ENCODE measurements around the gene ZMYND8. TPM values are rescaled to one million over a fixed set of nuclear protein-coding genes. Genes with fewer than 3 reads are reported as not detected.

Gene ZMYND8
- total RNA-seq, 4 donors from 2014 or later: 33.3 to 46.7 (median 39.2) TPM

DNA sequence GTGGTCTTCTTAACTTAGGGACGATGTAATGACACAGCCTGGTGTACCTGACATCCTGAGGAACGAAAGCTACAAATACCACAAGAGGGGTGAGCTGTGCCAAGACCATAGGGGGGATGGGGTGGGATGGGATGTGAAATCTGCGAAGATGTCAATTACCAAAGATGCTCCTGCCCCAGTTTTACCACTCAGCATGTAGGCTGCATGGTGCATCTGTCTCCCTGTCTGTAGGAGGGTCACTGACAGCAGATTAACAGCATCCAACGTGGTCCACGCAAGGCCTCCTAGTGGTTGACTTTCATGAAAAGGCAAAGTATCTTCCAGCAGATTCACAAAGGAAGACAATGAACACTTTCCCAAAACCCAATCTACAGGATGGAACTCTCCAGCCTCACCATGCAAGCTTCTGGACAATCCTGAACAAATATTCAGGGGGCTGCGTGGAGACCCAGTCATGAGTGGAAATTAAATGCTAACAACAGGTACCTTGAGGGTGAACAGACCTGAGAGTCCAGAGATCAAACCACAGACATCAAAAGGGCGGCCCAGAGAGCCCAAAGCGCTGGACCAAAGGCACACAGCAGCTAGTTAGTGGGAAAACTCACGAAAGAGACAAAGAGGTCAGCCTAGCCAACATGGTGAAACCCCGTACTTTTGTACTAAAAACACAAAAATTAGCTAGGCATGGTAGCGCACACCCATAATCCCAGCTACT lies 44.4 kb downstream of the ZMYND8 start:
- TF ChIP-seq, protein P1, sequence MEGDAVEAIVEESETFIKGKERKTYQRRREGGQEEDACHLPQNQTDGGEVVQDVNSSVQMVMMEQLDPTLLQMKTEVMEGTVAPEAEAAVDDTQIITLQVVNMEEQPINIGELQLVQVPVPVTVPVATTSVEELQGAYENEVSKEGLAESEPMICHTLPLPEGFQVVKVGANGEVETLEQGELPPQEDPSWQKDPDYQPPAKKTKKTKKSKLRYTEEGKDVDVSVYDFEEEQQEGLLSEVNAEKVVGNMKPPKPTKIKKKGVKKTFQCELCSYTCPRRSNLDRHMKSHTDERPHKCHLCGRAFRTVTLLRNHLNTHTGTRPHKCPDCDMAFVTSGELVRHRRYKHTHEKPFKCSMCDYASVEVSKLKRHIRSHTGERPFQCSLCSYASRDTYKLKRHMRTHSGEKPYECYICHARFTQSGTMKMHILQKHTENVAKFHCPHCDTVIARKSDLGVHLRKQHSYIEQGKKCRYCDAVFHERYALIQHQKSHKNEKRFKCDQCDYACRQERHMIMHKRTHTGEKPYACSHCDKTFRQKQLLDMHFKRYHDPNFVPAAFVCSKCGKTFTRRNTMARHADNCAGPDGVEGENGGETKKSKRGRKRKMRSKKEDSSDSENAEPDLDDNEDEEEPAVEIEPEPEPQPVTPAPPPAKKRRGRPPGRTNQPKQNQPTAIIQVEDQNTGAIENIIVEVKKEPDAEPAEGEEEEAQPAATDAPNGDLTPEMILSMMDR (IDR thresholded peaks at IDR 0.05; ENCODE audit: low read depth): no peak

DNA sequence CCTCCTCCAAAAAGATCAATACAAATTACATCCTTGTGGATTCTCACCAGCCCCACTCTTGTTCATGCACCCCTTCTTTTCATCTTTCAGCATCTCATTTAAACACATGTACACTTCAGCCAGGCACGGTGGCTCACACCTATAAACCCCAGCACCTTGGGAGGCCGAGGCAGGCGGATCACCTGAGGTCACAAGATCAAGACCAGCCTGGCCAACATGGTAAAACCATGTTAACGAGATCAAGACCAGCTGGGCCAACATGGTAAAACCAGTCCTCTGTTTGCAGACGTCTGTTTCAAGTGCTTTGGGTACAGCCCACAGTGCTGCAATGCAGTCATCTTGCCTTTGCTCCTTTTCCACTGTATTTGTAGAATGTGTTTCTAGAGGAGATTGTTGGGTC lies 45.3 kb downstream of the ZMYND8 start:
- TF ChIP-seq, protein P1 (IDR thresholded peaks at IDR 0.05; ENCODE audit: low read depth): no peak

DNA sequence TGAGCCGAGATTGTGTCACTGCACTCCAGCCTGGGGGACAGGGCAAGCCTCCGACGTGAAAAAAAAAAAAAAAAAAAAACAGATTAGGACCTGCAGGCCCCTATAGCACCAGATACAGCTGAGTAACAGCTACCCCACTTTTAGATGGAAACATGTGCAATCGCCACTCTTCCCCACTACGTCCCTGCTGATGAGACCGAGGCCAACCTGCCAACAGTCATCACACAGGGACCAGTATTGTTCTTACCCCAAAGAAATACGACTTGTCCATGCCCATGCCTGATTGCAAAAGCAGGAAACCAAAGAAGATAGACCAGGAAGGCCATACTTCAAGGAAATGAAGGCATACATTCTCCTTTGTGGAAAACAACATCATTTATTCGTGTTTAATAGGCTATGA lies 45.8 kb downstream of the ZMYND8 start:
- TF ChIP-seq, protein P1 (IDR thresholded peaks at IDR 0.05; ENCODE audit: low read depth): no peak

DNA sequence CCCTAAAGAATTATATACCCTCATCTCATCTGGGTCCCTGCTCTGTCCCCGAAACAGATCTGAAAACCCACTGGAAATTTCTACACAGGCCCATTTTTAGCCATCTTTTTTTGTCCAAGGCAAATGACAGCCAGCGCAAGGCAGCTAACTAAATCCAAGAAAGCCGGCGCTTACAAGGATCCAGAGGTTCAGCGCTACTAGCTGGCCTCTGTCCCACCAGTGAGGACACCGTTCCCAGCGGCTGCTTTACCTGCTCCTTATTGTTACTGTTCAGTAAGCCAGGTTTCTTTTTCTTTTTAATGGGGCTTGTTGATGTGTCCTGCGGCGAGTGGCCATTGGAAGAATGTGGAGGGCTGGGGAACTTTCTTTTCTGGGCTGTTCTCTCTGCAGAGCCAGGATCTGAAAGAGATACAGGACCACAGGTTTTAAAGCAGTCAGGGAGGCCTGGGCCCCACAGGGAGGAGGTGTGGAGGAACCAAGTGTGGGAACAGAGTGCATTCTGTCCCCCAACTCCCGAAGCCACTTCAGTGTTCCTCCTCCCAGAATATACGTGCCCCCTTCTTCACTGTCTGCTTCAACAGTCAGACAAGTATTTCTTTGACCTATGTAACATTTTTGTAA lies 46.6 kb downstream of the ZMYND8 start:
- TF ChIP-seq, protein P1 (IDR thresholded peaks at IDR 0.05; ENCODE audit: low read depth): peak; percentile 26

DNA sequence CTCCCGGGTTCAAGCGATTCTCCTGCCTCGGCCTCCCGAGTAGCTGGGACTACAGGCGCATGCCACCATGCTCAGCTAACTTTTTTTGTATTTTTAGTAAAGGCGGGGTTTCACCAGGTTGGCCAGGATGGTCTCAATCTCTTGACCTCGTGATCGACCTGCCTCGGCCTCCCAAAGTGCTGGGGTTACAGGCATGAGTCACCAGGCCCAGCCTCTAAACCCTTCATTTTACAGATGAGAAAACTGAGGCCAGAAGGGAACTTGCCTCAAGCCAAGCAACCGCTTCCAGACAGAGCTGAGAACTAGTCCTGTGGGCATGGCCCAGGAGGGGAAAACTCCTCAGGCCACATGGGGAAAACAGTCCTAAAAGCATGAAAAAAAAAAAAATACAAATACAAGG lies 47.1 kb downstream of the ZMYND8 start:
- TF ChIP-seq, protein P1 (IDR thresholded peaks at IDR 0.05; ENCODE audit: low read depth): no peak

DNA sequence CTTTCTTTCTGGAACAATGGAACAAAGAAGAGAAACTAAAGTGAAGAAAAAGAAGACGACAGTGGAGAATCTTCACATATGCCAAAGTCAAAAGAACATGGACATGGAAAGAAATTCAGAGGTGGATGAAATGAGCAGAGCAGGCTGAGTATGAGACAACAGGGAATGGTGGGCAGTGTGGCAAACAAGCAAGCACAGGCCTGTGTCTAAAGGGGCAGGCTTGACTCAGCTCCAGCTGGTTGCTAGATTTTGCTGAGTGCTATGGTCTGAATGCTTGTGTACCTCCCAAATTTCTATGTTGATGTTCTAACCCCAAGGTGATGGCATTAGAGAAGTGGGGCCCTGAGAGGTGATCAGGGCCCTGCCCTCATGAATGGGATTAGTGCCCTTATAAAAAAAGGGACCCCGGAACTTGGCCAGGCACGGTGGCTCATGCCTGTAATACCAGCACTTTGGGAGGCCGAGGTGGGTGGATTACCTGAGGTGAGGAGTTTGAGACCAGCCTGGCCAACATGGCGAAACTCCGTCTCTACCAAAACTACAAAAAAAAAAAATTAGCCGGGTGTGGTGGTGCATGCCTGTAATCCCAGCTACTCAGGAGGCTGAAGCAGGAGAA lies 49.6 kb downstream of the ZMYND8 start:
- TF ChIP-seq, protein P1 (IDR thresholded peaks at IDR 0.05; ENCODE audit: low read depth): no peak

DNA sequence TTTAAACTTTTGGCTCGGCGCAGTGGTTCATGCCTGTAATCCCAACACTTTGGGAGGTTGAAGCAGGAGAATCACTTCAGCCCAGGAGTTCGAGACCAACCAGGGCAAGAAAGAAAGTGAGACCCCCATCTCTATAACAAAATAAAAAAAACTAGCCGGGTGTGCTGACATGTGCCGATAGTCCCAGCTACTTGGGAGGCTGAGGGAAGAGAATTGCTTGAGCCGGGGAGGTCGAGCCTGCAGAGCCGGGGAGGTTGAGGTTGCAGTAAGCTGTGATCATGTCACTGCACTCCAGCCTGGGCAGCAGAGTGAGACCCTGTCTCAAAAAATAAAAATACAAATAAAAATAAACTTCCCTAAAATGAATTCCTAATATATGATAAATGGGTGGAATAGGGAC lies 50.4 kb downstream of the ZMYND8 start:
- TF ChIP-seq, protein P1 (IDR thresholded peaks at IDR 0.05; ENCODE audit: low read depth): no peak
